ENCODE data around the gene PALD1. TPM values are rescaled to one million over a fixed set of nuclear protein-coding genes. Genes with fewer than 3 reads are reported as not detected.

Gene PALD1
- total RNA-seq, 2 experiments from 2014 or later = 0.41 to 0.48 TPM

GRCh38 chr10:70597856-70598815 lies 119.6 kb downstream of the PALD1 start:
- Mint-ChIP-seq H3K27ac (no peak overlapping the region), H3K27me3 (no peaks in the 10 kb centered on the region), H3K4me1 (ENCODE audit: low read depth) (peaks cover 21% of the 10 kb centered on the region), H3K36me3 (peaks cover 13% of the 10 kb centered on the region), H3K4me3 (no peak overlapping the region), H3K9me3 (no peaks in the 10 kb centered on the region)
- no peak for DNase-seq
- POLR2A ChIA-PET = no interaction called here
- CTCF ChIA-PET = no interaction called here
- intact Hi-C loops (cut with micrococcal nuclease) = no loop called here

DNA sequence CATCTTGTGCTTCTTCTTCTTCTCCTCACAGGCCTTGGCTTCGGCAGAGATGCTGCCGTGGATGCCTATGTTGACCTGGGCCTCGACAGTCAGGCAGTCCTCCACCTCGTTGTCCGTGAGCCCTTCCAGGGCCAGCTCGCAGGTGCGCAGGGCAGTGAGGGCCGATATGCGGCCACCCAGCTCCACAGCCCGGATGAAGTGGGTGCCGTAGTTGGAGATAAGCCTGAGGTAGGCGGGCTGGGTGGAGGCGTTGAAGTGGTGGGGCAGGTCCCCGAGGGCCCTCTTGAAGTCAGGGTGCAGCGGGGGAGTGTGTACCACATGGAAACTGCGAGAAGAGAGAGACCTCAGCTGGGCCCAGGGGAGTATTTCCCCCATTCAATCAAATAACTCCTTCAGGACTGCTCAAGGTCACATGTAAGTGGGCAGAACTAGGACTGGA lies 120.3 kb downstream of the PALD1 start:
- intact Hi-C loops (cut with micrococcal nuclease) = no loop called here
- H3K27me3 Mint-ChIP-seq = no peaks in the 10 kb centered on the region
- POLR2A ChIA-PET = no interaction called here
- peaks cover 25% of the 10 kb centered on the region for H3K4me1 Mint-ChIP-seq (ENCODE audit: low read depth)
- no peak overlapping the region for H3K27ac Mint-ChIP-seq
- no peak overlapping the region for H3K4me3 Mint-ChIP-seq
- no peaks in the 10 kb centered on the region for H3K9me3 Mint-ChIP-seq
- DNase-seq = no peak
- peaks cover 13% of the 10 kb centered on the region for H3K36me3 Mint-ChIP-seq
- CTCF ChIA-PET = no interaction called here

GRCh38 chr10:70599319-70599718 lies 120.8 kb downstream of the PALD1 start:
- Mint-ChIP-seq H3K27ac (no peak overlapping the region), H3K36me3 (peaks cover 13% of the 10 kb centered on the region), H3K4me1 (ENCODE audit: low read depth) (peaks cover 25% of the 10 kb centered on the region), H3K27me3 (no peaks in the 10 kb centered on the region), H3K4me3 (no peak overlapping the region), H3K9me3 (no peaks in the 10 kb centered on the region)
- intact Hi-C loops (cut with micrococcal nuclease) = no loop called here
- ChIA-PET CTCF (no interaction called here), POLR2A (no interaction called here)
- no peak for DNase-seq

DNA sequence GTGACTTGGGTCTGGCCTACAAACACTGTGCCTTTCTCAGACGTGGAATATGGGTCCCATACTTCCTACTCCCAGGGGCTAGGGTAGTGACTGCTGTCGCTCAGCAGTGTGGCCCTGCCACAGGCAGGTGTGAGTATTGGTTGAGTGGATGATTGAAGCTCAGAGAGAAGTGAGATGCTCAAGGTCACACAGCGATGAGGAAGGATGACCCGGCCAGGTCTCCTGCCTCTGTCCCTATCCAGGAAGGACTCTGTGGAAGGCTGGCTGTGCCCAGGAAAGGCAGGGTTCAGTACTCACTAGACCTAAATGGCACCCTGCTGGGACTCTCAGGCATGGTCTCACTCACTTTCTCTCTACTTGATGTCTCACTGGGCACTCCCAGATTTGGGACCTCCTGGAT lies 121.2 kb downstream of the PALD1 start:
- Mint-ChIP-seq H3K36me3 (peaks cover 13% of the 10 kb centered on the region), H3K27me3 (no peaks in the 10 kb centered on the region), H3K9me3 (no peaks in the 10 kb centered on the region), H3K4me1 (ENCODE audit: low read depth) (peaks cover 25% of the 10 kb centered on the region), H3K27ac (no peak overlapping the region), H3K4me3 (no peak overlapping the region)
- intact Hi-C loops (cut with micrococcal nuclease) = loop anchor here (5.0 kb wide), 1 partner anchor 42 kb away; no protein-coding TSS in a partner anchor
- DNase-seq = no peak
- ChIA-PET CTCF (no interaction called here), POLR2A (no interaction called here)

GRCh38 chr10:70600512-70601395 lies 122.2 kb downstream of the PALD1 start:
- ChIA-PET CTCF (interaction anchor here (0.6 kb wide), 1 partner anchor 228 kb away, joined by 4 read pairs; no protein-coding TSS in a partner anchor), POLR2A (no interaction called here)
- Mint-ChIP-seq H3K36me3 (peaks cover 13% of the 10 kb centered on the region), H3K4me1 (ENCODE audit: low read depth) (peaks cover 25% of the 10 kb centered on the region), H3K27me3 (no peaks in the 10 kb centered on the region), H3K4me3 (peak overlapping the region; percentile 43), H3K9me3 (no peaks in the 10 kb centered on the region), H3K27ac (no peak overlapping the region)
- intact Hi-C loops (cut with micrococcal nuclease) = loop anchor here (5.0 kb wide), 1 partner anchor 43 kb away; no protein-coding TSS in a partner anchor
- DNase-seq = no peak

- Mint-ChIP-seq H3K9me3 (no peaks in the 10 kb centered on the region), H3K27ac (peak overlapping the region; percentile 82), H3K27me3 (no peaks in the 10 kb centered on the region), H3K4me3 (peak overlapping the region; percentile 79), H3K4me1 (ENCODE audit: low read depth) (peaks cover 25% of the 10 kb centered on the region), H3K36me3 (peaks cover 13% of the 10 kb centered on the region)
- no peak for DNase-seq
- intact Hi-C loops (cut with micrococcal nuclease) = loop anchor here (1.0 to 5.0 kb wide), 3 partner anchors 15 to 44 kb away; no protein-coding TSS in a partner anchor
- CTCF ChIA-PET = interaction anchor here (1.3 to 1.9 kb wide), 2 partner anchors 42 to 220 kb away, joined by 3 to 9 read pairs; no protein-coding TSS in a partner anchor
- POLR2A ChIA-PET = interaction anchor here (0.9 kb wide), 1 partner anchor 8 kb away, joined by 3 read pairs; no protein-coding TSS in a partner anchor
Measured at GRCh38 chr10:70601746-70602145, 123.2 kb downstream of the PALD1 start.

DNA sequence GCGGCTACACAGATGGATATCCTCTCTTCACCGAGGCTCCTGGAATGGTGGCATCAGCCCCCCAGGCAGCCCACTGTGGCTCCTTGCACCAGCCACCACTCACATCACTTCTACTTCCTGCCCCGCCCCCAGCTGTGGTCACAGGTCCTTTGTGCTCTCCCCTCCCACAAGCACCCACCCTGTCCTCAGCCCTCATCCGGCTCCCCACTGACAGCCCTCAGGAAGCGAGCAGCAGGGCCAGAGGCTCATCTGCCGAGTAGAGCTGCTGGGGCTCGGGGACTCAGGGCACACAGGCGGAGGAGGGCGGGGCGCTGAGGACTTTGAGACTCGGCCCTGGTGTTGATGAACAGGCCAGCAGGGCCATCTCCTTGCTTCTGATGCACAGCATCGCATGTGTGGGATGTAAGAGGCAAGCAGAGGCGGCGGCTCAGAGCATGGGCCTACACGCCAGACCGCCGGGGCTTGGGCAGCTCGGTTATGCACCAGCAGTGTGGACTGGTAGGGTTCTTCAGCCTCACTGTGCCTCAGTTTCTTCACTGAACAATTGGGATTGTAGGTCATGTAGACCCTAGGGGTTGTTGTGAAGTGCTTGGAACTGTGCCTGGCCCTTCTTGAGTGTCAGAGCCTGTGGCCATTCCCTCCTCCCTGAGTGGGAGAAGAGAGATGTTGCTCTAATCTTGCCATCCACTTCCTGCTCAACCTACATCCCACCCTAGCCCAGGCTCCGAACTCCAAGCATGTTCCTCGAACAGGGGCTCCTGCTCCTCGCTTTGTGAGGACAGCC lies 124.3 kb downstream of the PALD1 start, which contains the start of gene PRF1:
PRF1 (minus strand) TSS at position 77 of the 784 bp plus-strand sequence. CDS start 1,839 bp downstream, outside the sequence.
- intact Hi-C loops (cut with micrococcal nuclease) = loop anchor here (1.0 to 5.0 kb wide), 3 partner anchors 14 to 46 kb away; no protein-coding TSS in a partner anchor
- Mint-ChIP-seq H3K4me3 (peak within 1 kb of the TSS; percentile 79), H3K4me1 (ENCODE audit: low read depth) (peaks cover 25% of the 10 kb centered on the region), H3K27me3 (no peaks in the 10 kb centered on the region), H3K9me3 (no peaks in the 10 kb centered on the region), H3K36me3 (peaks cover 5% of the 10 kb centered on the region), H3K27ac (peak within 1 kb of the TSS; percentile 82)
- POLR2A ChIA-PET = interaction anchor here (0.6 to 1.3 kb wide), 4 partner anchors 9 to 284 kb away, joined by 3 read pairs; no protein-coding TSS in a partner anchor
- peak; percentile 87 for DNase-seq
- CTCF ChIA-PET = interaction anchor here (0.6 to 1.9 kb wide), 4 partner anchors 17 to 221 kb away, joined by 3 to 9 read pairs (median 3); no protein-coding TSS in a partner anchor

GRCh38 chr10:70603449-70603801 lies 124.9 kb downstream of the PALD1 start:
- no peaks in the 10 kb centered on the region for H3K9me3 Mint-ChIP-seq
- peaks cover 5% of the 10 kb centered on the region for H3K36me3 Mint-ChIP-seq
- ChIA-PET CTCF (interaction anchor here (1.9 kb wide), 1 partner anchor 44 kb away, joined by 9 read pairs; no protein-coding TSS in a partner anchor), POLR2A (interaction anchor here (1.0 to 1.3 kb wide), 2 partner anchors 12 to 18 kb away, joined by 3 read pairs; no protein-coding TSS in a partner anchor)
- peaks cover 25% of the 10 kb centered on the region for H3K4me1 Mint-ChIP-seq (ENCODE audit: low read depth)
- H3K4me3 Mint-ChIP-seq = peak overlapping the region; percentile 79
- DNase-seq = peak; percentile 42
- H3K27ac Mint-ChIP-seq = peak overlapping the region; percentile 82
- H3K27me3 Mint-ChIP-seq = no peaks in the 10 kb centered on the region
- intact Hi-C loops (cut with micrococcal nuclease) = loop anchor here (2.0 to 5.0 kb wide), 2 partner anchors 13 to 46 kb away; no protein-coding TSS in a partner anchor

DNA sequence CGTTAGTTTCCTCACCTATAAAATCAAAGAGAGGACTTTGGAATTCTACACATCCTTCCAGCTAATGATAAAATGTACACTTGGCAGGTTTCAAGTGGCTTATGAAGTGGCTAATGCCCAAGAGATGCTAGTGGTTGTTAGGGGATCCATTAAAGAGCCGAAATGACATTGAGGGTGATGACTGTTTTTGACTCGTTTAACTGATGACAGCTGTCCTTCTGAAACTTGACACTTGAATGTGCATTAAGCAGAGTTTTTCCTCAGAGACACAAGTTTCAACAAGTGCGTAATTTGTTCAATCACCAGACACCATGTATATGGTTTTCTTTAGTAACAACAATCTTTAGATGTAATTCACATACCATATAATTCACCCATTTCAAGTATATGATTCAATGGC lies 125.5 kb downstream of the PALD1 start:
- ChIA-PET CTCF (no interaction called here), POLR2A (no interaction called here)
- peaks cover 25% of the 10 kb centered on the region for H3K4me1 Mint-ChIP-seq (ENCODE audit: low read depth)
- H3K27me3 Mint-ChIP-seq = no peaks in the 10 kb centered on the region
- no peaks in the 10 kb centered on the region for H3K9me3 Mint-ChIP-seq
- no peak for DNase-seq
- H3K4me3 Mint-ChIP-seq = no peak overlapping the region
- peaks cover 4% of the 10 kb centered on the region for H3K36me3 Mint-ChIP-seq
- intact Hi-C loops (cut with micrococcal nuclease) = loop anchor here (5.0 kb wide), 1 partner anchor 47 kb away; no protein-coding TSS in a partner anchor
- H3K27ac Mint-ChIP-seq = no peak overlapping the region

GRCh38 chr10:70605161-70605560 lies 126.6 kb downstream of the PALD1 start:
- intact Hi-C loops (cut with micrococcal nuclease) = no loop called here
- Mint-ChIP-seq H3K9me3 (no peaks in the 10 kb centered on the region), H3K27ac (no peak overlapping the region), H3K4me1 (ENCODE audit: low read depth) (peaks cover 23% of the 10 kb centered on the region), H3K27me3 (no peaks in the 10 kb centered on the region), H3K4me3 (no peak overlapping the region), H3K36me3 (no peaks in the 10 kb centered on the region)
- DNase-seq = no peak
- POLR2A ChIA-PET = no interaction called here
- CTCF ChIA-PET = no interaction called here

GRCh38 chr10:70607936-70608335 lies 129.4 kb downstream of the PALD1 start:
- intact Hi-C loops (cut with micrococcal nuclease) = no loop called here
- Mint-ChIP-seq H3K4me1 (ENCODE audit: low read depth) (peaks cover 5% of the 10 kb centered on the region), H3K9me3 (no peaks in the 10 kb centered on the region), H3K36me3 (no peaks in the 10 kb centered on the region), H3K4me3 (no peak overlapping the region), H3K27me3 (no peaks in the 10 kb centered on the region), H3K27ac (no peak overlapping the region)
- ChIA-PET CTCF (no interaction called here), POLR2A (no interaction called here)
- no peak for DNase-seq
